GM06990 (cell line): ENCODE measurements around the gene FANCC.

Source experiments
- DNase-seq: peaks from one replicate; pipeline ENCODE4 v3.0.0-alpha.2; 2011; ENCODE audit not compliant: insufficient read length; ENCODE audit errors: extremely low read depth
- H3K27me3 ChIP-seq: replicated peaks from 2 replicates; pipeline ENCODE4 v1.6.0; 2011; ENCODE audit warnings: low read length; ENCODE audit not compliant: control insufficient read depth, insufficient read depth
- H3K36me3 ChIP-seq: 2 replicates; pipeline ENCODE4 v1.5.1; 2011; ENCODE audit warnings: low read length; ENCODE audit not compliant: control insufficient read depth, insufficient read depth
- H3K4me3 ChIP-seq: replicated peaks from 2 replicates; pipeline ENCODE4 v1.5.1; 2011; ENCODE audit warnings: low read depth, mild to moderate bottlenecking, control low read depth, low read length
- TF ChIP-seq, protein P1 (sequence below): IDR thresholded peaks from 2 replicates; pipeline ENCODE4 v1.5.1; 2011; ENCODE audit warnings: low read length, control low read depth, mild to moderate bottlenecking, inconsistent platforms; ENCODE audit not compliant: insufficient read depth, poor library complexity, severe bottlenecking

FANCC gene

DNA sequence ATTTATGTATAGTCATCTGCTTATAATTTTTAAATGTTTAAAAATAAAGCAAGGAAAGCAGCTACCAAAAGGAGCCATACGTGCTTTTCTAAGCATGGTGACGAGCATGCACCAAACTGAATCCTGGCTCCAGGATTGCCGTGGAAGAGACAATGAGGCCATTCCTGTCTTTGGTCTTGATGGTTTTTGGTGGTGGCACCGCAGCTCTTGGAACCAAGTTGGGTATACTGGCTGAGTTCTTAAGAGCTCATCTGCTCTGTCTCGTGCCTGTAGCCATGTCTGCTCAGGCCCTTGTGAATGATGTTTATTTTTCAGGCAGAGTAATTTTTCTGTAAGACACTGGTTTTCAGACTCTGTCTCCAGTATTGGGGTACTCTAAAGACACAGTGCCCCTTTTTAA lies 246.1 kb downstream of the FANCC start:
- no peak for DNase-seq
- Histone ChIP-seq H3K36me3 (no peaks in the 10 kb centered on the region; the same call in 1 of the 2 replicates), H3K4me3 (no peak overlapping the region), H3K27me3 (no peaks in the 10 kb centered on the region)
- TF ChIP-seq, protein P1, sequence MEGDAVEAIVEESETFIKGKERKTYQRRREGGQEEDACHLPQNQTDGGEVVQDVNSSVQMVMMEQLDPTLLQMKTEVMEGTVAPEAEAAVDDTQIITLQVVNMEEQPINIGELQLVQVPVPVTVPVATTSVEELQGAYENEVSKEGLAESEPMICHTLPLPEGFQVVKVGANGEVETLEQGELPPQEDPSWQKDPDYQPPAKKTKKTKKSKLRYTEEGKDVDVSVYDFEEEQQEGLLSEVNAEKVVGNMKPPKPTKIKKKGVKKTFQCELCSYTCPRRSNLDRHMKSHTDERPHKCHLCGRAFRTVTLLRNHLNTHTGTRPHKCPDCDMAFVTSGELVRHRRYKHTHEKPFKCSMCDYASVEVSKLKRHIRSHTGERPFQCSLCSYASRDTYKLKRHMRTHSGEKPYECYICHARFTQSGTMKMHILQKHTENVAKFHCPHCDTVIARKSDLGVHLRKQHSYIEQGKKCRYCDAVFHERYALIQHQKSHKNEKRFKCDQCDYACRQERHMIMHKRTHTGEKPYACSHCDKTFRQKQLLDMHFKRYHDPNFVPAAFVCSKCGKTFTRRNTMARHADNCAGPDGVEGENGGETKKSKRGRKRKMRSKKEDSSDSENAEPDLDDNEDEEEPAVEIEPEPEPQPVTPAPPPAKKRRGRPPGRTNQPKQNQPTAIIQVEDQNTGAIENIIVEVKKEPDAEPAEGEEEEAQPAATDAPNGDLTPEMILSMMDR = no peak

DNA sequence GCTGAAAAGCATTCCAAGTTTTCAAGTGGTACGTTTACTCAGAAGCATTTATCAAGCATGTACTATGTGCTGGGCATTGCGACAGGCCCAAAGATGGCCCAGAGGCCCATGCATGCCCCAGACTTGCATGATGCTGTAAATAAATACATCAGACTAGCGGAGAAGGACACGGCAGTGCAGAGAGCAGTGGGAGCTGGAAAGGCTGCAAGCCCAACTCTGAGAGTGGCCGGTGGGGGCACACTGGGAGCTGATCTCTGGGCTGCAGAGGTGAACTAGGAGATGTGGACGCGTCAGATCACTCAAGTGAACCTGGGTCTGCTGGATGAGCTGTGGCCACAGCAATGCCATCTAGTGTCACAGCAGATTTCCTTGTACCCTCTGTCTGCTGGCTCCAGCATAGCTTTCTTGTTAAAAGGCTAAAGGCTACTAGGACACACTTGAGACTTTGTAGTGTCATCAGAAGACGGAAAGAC lies 246.9 kb downstream of the FANCC start:
- TF ChIP-seq, protein P1 = no peak
- H3K36me3 ChIP-seq = no peaks in the 10 kb centered on the region; the same call in 1 of the 2 replicates
- H3K4me3 ChIP-seq = no peak overlapping the region
- no peak for DNase-seq
- no peaks in the 10 kb centered on the region for H3K27me3 ChIP-seq

DNA sequence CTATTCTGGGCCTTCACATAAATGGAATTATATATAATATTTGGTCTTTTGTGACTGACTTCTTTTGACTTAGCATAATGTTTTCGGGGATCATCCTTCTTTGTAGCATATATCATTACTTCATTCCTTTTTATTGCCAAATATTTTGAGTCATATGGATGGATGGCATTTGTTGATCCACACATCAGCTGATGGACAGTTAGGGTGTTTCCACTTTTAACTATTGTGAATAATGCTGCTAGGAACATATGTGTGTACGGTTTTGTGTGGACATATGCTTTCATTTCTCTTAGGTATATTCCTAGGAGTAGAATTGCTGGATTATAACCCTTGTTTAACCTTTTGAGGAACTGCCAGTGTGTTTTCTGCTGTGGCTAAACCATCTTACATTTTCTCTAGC lies 249.6 kb downstream of the FANCC start:
- TF ChIP-seq, protein P1 = no peak
- Histone ChIP-seq H3K27me3 (no peaks in the 10 kb centered on the region), H3K36me3 (no peaks in the 10 kb centered on the region; the same call in 1 of the 2 replicates), H3K4me3 (no peak overlapping the region)
- no peak for DNase-seq

DNA sequence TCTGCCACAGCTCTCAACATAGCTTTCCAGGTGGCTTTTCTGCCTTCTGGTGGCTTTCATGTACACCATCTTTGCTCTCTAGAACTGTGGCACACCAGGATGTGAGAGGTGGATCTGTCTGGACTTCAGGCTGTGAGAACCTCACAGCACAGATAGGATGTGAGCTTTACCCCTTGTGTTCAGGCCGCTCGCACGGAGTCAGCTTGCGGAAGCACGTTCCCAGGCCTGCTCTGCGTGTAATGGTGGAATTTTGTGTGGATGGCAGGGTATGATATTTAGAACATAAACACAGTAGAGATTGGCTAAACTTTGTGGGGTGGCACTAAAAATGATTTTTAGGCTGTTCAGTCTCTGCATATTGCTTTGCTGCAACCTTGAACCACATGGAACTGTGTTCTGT lies 250.5 kb downstream of the FANCC start:
- H3K36me3 ChIP-seq = no peaks in the 10 kb centered on the region; the same call in 1 of the 2 replicates

DNA sequence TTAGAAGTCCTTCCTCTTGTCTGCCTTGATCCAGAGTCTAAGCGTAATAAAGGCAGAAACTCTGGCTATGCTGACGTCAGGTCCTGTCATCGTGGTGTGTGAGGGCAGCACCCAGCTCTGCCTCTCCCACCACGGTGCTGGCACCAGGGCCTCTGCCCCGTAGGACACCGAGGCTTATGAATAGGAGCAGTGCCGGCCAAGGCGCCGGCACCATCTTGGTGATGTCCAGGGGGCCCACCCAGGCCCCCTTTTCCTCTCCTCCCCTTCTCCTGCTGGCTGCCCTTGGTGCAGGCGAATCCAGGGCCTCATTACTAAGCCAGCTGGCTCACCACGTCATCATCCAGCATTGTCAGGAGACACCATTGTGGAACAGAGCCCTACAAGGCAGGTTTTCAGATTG lies 252.3 kb downstream of the FANCC start:
- no peaks in the 10 kb centered on the region for H3K27me3 ChIP-seq
- TF ChIP-seq, protein P1 = no peak
- DNase-seq = no peak
- no peak overlapping the region for H3K4me3 ChIP-seq
- no peaks in the 10 kb centered on the region; the same call in 1 of the 2 replicates for H3K36me3 ChIP-seq

More for the DNA sequence above, 250.5 kb downstream of the FANCC start:
- H3K27me3 ChIP-seq = no peaks in the 10 kb centered on the region
- DNase-seq = no peak
- no peak overlapping the region for H3K4me3 ChIP-seq
- TF ChIP-seq, protein P1 = no peak

DNA sequence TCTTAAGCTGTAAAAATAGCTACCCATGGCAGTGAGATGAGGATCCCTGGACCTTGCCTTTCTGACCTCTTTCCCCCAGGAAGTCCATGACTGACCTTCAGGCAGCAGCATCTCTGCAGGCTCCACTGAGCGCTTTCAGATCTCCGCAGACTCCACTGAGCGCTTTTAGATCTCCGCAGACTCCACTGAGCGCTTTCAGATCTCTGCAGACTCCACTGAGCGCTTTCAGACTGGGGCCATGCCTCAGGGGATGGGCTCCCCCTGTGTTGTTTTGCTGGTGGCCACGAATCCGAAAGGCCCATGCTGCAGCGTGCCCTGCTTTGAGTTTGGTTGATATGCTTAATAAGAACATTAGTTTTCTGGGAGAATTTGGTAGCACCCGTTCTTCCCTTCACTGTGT lies 254.2 kb downstream of the FANCC start:
- TF ChIP-seq, protein P1 = no peak
- no peak overlapping the region for H3K4me3 ChIP-seq
- DNase-seq = no peak
- H3K36me3 ChIP-seq = no peaks in the 10 kb centered on the region; the same call in 1 of the 2 replicates
- H3K27me3 ChIP-seq = no peaks in the 10 kb centered on the region
